Type B pancreatic cell (in vitro differentiated cells): ENCODE measurements around the gene LRFN4. TPM values are rescaled to one million over a fixed set of nuclear protein-coding genes. Genes with fewer than 3 reads are reported as not detected.

ENCODE experiments used
- DNase-seq: peaks from one replicate; pipeline ENCODE4 v3.0.0; 2021; ENCODE audit warnings: mixed read lengths; ENCODE audit not compliant: unreplicated experiment; ENCODE audit errors: extremely low spot score
- H3K27ac Mint-ChIP-seq: 2 replicates; pipeline ENCODE4 v1.8.0; 2021; ENCODE audit warnings: mild to moderate bottlenecking, mixed read lengths
- H3K27me3 Mint-ChIP-seq: 2 replicates; pipeline ENCODE4 v1.8.0; 2021; ENCODE audit warnings: mixed read lengths
- H3K36me3 Mint-ChIP-seq: 2 replicates; pipeline ENCODE4 v1.8.0; 2021; ENCODE audit warnings: mixed read lengths
- H3K4me1 Mint-ChIP-seq: one replicate; pipeline ENCODE4 v1.8.0; 2021; ENCODE audit warnings: mixed read lengths; ENCODE audit not compliant: unreplicated experiment
- H3K4me3 Mint-ChIP-seq: 2 replicates; pipeline ENCODE4 v1.8.0; 2021; ENCODE audit warnings: mild to moderate bottlenecking, mixed read lengths
- H3K9me3 Mint-ChIP-seq: 2 replicates; pipeline ENCODE4 v1.8.0; 2021; ENCODE audit warnings: mixed read lengths
- CTCF ChIP-seq: fragments of 200-600 bp; sonication (generic); conservative IDR thresholded peaks from 2 replicates; pipeline ENCODE4 v1.5.0; 2021; ENCODE audit warnings: antibody characterized with exemption, mild to moderate bottlenecking
- total RNA-seq: library from RNA; stranded (reverse); gene quantifications from 2 replicates; pipeline ENCODE4 v1.2.1, GENCODE V29; 2021; ENCODE audit warnings: low replicate concordance

Gene LRFN4
- total RNA-seq, 1 donor from 2014 or later, result 28.5 TPM

- Mint-ChIP-seq H3K4me3 (peak overlapping the region; percentile 47), H3K36me3 (peaks cover 4% of the 10 kb centered on the region), H3K9me3 (no peaks in the 10 kb centered on the region), H3K4me1 (peaks cover 21% of the 10 kb centered on the region), H3K27ac (no peak overlapping the region), H3K27me3 (no peaks in the 10 kb centered on the region)
- no peak for TF ChIP-seq CTCF
- no peak for DNase-seq
Observed at GRCh38 chr11:66846671-66847091, 10.2 kb upstream of the LRFN4 start.

- Mint-ChIP-seq H3K9me3 (no peaks in the 10 kb centered on the region), H3K4me1 (peaks cover 13% of the 10 kb centered on the region), H3K27me3 (no peaks in the 10 kb centered on the region), H3K4me3 (no peak overlapping the region), H3K27ac (no peak overlapping the region), H3K36me3 (peaks cover 4% of the 10 kb centered on the region)
- no peak for DNase-seq
- TF ChIP-seq CTCF, result no peak
Observed at GRCh38 chr11:66847461-66848232, 9.2 kb upstream of the LRFN4 start.

GRCh38 chr11:66848671-66849500, 8.0 kb upstream of the LRFN4 start:
- Mint-ChIP-seq H3K36me3 (peaks cover 3% of the 10 kb centered on the region), H3K27me3 (no peaks in the 10 kb centered on the region), H3K9me3 (no peaks in the 10 kb centered on the region), H3K4me3 (no peak overlapping the region), H3K4me1 (peaks cover 11% of the 10 kb centered on the region), H3K27ac (no peak overlapping the region)
- TF ChIP-seq CTCF, result no peak
- DNase-seq, result no peak

GRCh38 chr11:66849501-66850234, 7.2 kb upstream of the LRFN4 start:
- Mint-ChIP-seq H3K4me3 (no peak overlapping the region), H3K36me3 (no peaks in the 10 kb centered on the region), H3K9me3 (no peaks in the 10 kb centered on the region), H3K27ac (no peak overlapping the region), H3K4me1 (peaks cover 6% of the 10 kb centered on the region), H3K27me3 (no peaks in the 10 kb centered on the region)
- TF ChIP-seq CTCF, result no peak
- no peak for DNase-seq

GRCh38 chr11:66850235-66850587, 6.7 kb upstream of the LRFN4 start:
- no peak overlapping the region for H3K27ac Mint-ChIP-seq

More at GRCh38 chr11:66850235-66850587, 6.7 kb upstream of the LRFN4 start:
- TF ChIP-seq CTCF, result no peak
- no peaks in the 10 kb centered on the region for H3K27me3 Mint-ChIP-seq
- DNase-seq, result no peak
- no peak overlapping the region for H3K4me3 Mint-ChIP-seq
- no peaks in the 10 kb centered on the region for H3K36me3 Mint-ChIP-seq
- no peaks in the 10 kb centered on the region for H3K9me3 Mint-ChIP-seq
- peaks cover 1% of the 10 kb centered on the region for H3K4me1 Mint-ChIP-seq
